HCT116 (cell line): ENCODE results near the gene CGB2. TPM values are rescaled to one million over a fixed set of nuclear protein-coding genes. Genes with fewer than 3 reads are reported as not detected.

Experiments
- ATAC-seq: fragments of 200-7000 bp; cut with Tn5 transposase; 2 replicates; pipeline ENCODE4 v1.9.1; 2020; ENCODE audit warnings: mild to moderate bottlenecking, moderate library complexity
- BruUV-seq: library from RNA; stranded (reverse); fragments of 400-500 nt; replicated peaks from 2 replicates; lab custom pipeline; 2021; lab: Mats Ljungman, UMichigan
- CTCF ChIA-PET: fragments of 300-600 bp; sonication (Branson Sonifier 250); formaldehyde crosslinking; loops from one replicate; lab custom pipeline; 2021; ENCODE audit warnings: antibody characterized with exemption; lab: Charles Lee
- POLR2A ChIA-PET: fragments of 300-600, 350-600 bp; sonication (Branson Sonifier 250); formaldehyde crosslinking; loops from one replicate; lab custom pipeline; 2021; ENCODE audit warnings: antibody characterized with exemption; lab: Charles Lee
- RAD21 ChIA-PET, 2 experiments: fragments of 300-600 bp; sonication (Branson Sonifier 250); formaldehyde crosslinking; loops; one replicate each; lab custom pipeline; 2023; ENCODE audit warnings: low total read pairs in 2 of 2; ENCODE audit not compliant: uncharacterized antibody in 2 of 2, unreplicated experiment in 2 of 2, low non-redundant PET in 1 of 2; lab: Charles Lee
- DNase-seq: peaks from one replicate; pipeline ENCODE4 v3.0.0-alpha.2; 2010; ENCODE audit warnings: low read depth, low spot score
- H2AFZ ChIP-seq: fragments of 200-600 bp; shearing (Covaris generic), sonication (generic); 2 replicates; pipeline ENCODE4 v1.6.1; 2017; ENCODE audit warnings: low read depth, mixed run types, mixed read lengths, antibody characterized with exemption, low read length; ENCODE audit not compliant: poor library complexity, severe bottlenecking
- H3K27ac ChIP-seq: 2 replicates; pipeline ENCODE4 v1.5.1; 2012; ENCODE audit warnings: low read depth, low read length
- H3K27me3 ChIP-seq: fragments of 200-600 bp; sonication (generic); 2 replicates; pipeline ENCODE4 v1.6.1; 2016; ENCODE audit warnings: mixed run types, low read length, mixed read lengths; ENCODE audit not compliant: insufficient read depth
- H3K36me3 ChIP-seq, 2 experiments: fragments of 200-500 bp in 1 of 2; fragments of 200-600 bp in 1 of 2; sonication (Bioruptor generic) in 1 of 2; sonication (generic) in 1 of 2; 2 replicates each; pipeline versions ENCODE4 v1.5.1 to v1.6.1; 2014 to 2016; ENCODE audit warnings: low read length in 2 of 2, inconsistent platforms in 1 of 2, mixed read lengths in 1 of 2, mixed run types in 1 of 2; ENCODE audit not compliant: insufficient read depth in 2 of 2, control insufficient read depth in 1 of 2
- H3K4me1 ChIP-seq, 2 experiments: fragments of 200-600 bp in 1 of 2; sonication (generic) in 1 of 2; 2 replicates each; pipeline versions ENCODE4 v1.5.1 to v1.6.1; 2012 to 2017; ENCODE audit warnings: low read length in 2 of 2, inconsistent platforms in 1 of 2, mild to moderate bottlenecking in 1 of 2, mixed read lengths in 1 of 2, mixed run types in 1 of 2, moderate library complexity in 1 of 2; ENCODE audit not compliant: insufficient read depth in 2 of 2, control insufficient read depth in 1 of 2
- H3K4me2 ChIP-seq: fragments of 200-600 bp; sonication (generic); 2 replicates; pipeline ENCODE4 v1.6.1; 2017; ENCODE audit warnings: mixed run types, low read length, mixed read lengths
- H3K4me3 ChIP-seq, 2 experiments: fragments of 200-600 bp in 1 of 2; sonication (generic) in 1 of 2; replicated peaks in 1 of 2; 2 replicates each; pipeline ENCODE4 v1.5.1; 2011 to 2016; ENCODE audit warnings: low read length in 2 of 2, control low read depth in 1 of 2, low read depth in 1 of 2, mild to moderate bottlenecking in 1 of 2, mixed read lengths in 1 of 2, mixed run types in 1 of 2
- H3K79me2 ChIP-seq: fragments of 200-600 bp; sonication (generic); 2 replicates; pipeline ENCODE4 v1.6.1; 2017; ENCODE audit warnings: mild to moderate bottlenecking, mixed run types, low read length, moderate library complexity, mixed read lengths; ENCODE audit not compliant: insufficient read depth
- H3K9ac ChIP-seq: fragments of 200-600 bp; sonication (generic); 2 replicates; pipeline ENCODE4 v1.6.1; 2016; ENCODE audit warnings: low read length, mixed read lengths
- H3K9me2 ChIP-seq: fragments of 200-600 bp; sonication (generic), shearing (Covaris generic); 2 replicates; pipeline ENCODE4 v1.6.1; 2017; ENCODE audit warnings: mixed run types, mild to moderate bottlenecking, moderate library complexity; ENCODE audit not compliant: insufficient read depth
- H3K9me3 ChIP-seq, 2 experiments: fragments of 200-500 bp in 1 of 2; fragments of 200-600 bp in 1 of 2; sonication (Bioruptor generic) in 1 of 2; sonication (generic) in 1 of 2; 2 replicates each; pipeline ENCODE4 v1.6.1; 2014 to 2017; ENCODE audit warnings: low read length in 2 of 2, mixed read lengths in 2 of 2, inconsistent platforms in 1 of 2, low read depth in 1 of 2, mild to moderate bottlenecking in 1 of 2, mixed run types in 1 of 2, moderate library complexity in 1 of 2; ENCODE audit not compliant: control insufficient read depth in 1 of 2, insufficient read depth in 1 of 2
- H4K20me1 ChIP-seq: fragments of 200-600 bp; sonication (generic), shearing (Covaris generic); 2 replicates; pipeline ENCODE4 v1.6.1; 2017; ENCODE audit warnings: mixed run types, mild to moderate bottlenecking, moderate library complexity; ENCODE audit not compliant: insufficient read depth
- EGR1 ChIP-seq: IDR thresholded peaks from 2 replicates; pipeline ENCODE4 v1.6.1; 2012; ENCODE audit warnings: low read depth
- EZH2phosphoT487 ChIP-seq: fragments of 200-600 bp; IDR thresholded peaks from 2 replicates; pipeline ENCODE4 v1.6.1; 2018; ENCODE audit warnings: antibody characterized with exemption, borderline replicate concordance
- FOSL1 ChIP-seq: IDR thresholded peaks from 2 replicates; pipeline ENCODE4 v1.6.1; 2012; ENCODE audit warnings: low read depth
- JUND ChIP-seq: IDR thresholded peaks from 2 replicates; pipeline ENCODE4 v1.6.1; 2012
- POLR2A ChIP-seq: IDR thresholded peaks from 2 replicates; pipeline ENCODE4 v1.7.0; 2011; ENCODE audit warnings: borderline replicate concordance; ENCODE audit not compliant: insufficient read depth, insufficient read length; ENCODE audit errors: extremely low read depth
- POLR2AphosphoS5 ChIP-seq: IDR thresholded peaks from 2 replicates; pipeline ENCODE4 v1.6.1; 2011; ENCODE audit warnings: mild to moderate bottlenecking, low read depth, low read length, moderate library complexity
- SIN3A ChIP-seq: IDR thresholded peaks from 2 replicates; pipeline ENCODE4 v1.6.1; 2012; ENCODE audit warnings: low read depth
- SRF ChIP-seq: IDR thresholded peaks from 2 replicates; pipeline ENCODE4 v1.6.1; 2012; ENCODE audit warnings: low read depth
- ZNF274 ChIP-seq: fragments of 200-500 bp; sonication (Bioruptor generic); IDR thresholded peaks from 2 replicates; pipeline ENCODE4 v1.6.1; 2014; ENCODE audit warnings: mild to moderate bottlenecking, low read depth, low read length, inconsistent platforms
- intact Hi-C: fragments of 100-400 bp; cut with micrococcal nuclease; formaldehyde crosslinking; loops from 2 replicates; pipeline ENCODE4 v1.10.0; 2022
- total RNA-seq: library from RNA; stranded (reverse); gene quantifications from one replicate; pipeline ENCODE4 v1.2.1, GENCODE V29; 2021; ENCODE audit not compliant: unreplicated experiment
- TF ChIP-seq, protein P1 (sequence below): IDR thresholded peaks from 2 replicates; pipeline ENCODE4 v1.6.1; 2012; ENCODE audit warnings: low read depth
- TF ChIP-seq, protein P2 (sequence below), 3 experiments: fragments of 200-600 bp in 1 of 3; sonication (generic) in 1 of 3; IDR thresholded peaks in 2 of 3; conservative IDR thresholded peaks in 1 of 3; 2 replicates each; pipeline ENCODE4 v1.5.1; 2012 to 2017; ENCODE audit warnings: low read depth in 2 of 3, low read length in 2 of 3, antibody characterized with exemption in 1 of 3, borderline replicate concordance in 1 of 3, control low read depth in 1 of 3, mild to moderate bottlenecking in 1 of 3, mixed read lengths in 1 of 3, mixed run types in 1 of 3, moderate library complexity in 1 of 3; ENCODE audit not compliant: insufficient read depth in 1 of 3
- TF ChIP-seq, protein P3 (sequence below): IDR thresholded peaks from 2 replicates; pipeline ENCODE4 v1.6.1; 2011; ENCODE audit warnings: mild to moderate bottlenecking, low read length, moderate library complexity; ENCODE audit not compliant: insufficient replicate concordance; ENCODE audit errors: extremely low read depth

The CGB2 gene
- total RNA-seq, 1 experiment from 2014 or later, result 5.0 TPM

DNA sequence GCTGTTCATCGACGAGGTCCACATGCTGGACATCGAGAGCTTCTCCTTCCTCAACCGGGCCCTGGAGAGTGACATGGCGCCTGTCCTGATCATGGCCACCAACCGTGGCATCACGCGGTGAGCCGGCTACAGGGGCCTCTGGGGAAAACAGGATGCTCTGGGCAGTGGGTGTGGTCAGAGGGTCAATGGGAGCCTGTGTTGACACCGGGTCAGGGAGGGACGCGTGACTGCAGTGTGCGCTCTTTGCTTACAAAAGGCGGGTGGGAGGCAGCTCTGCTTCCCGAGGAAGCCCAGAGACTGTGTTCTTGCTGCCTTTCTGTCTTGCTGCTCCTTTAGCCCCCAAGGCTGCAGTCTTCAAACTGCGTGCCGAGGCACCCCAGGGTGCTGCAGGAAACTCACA, 20.5 kb upstream of the CGB2 start:
- Histone ChIP-seq H3K9me3 (no peaks in the 10 kb centered on the region), H3K36me3 (peaks cover 49 to 51% of the 10 kb centered on the region in 2 experiments), H3K4me2 (no peak overlapping the region), H3K4me1 (no peaks in the 10 kb centered on the region), H3K9ac (no peak overlapping the region), H3K9me2 (no peaks in the 10 kb centered on the region), H2AFZ (no peak overlapping the region), H3K4me3 (no peak overlapping the region), H3K27me3 (no peaks in the 10 kb centered on the region), H4K20me1 (no peaks in the 10 kb centered on the region), H3K27ac (no peak overlapping the region), H3K79me2 (no peaks in the 10 kb centered on the region)
- intact Hi-C loops, result no loop called here
- no peak for ATAC-seq
- TF ChIP-seq SRF (no peak), POLR2AphosphoS5 (no peak), FOSL1 (no peak), EGR1 (no peak), POLR2A (no peak), ZNF274 (no peak), EZH2phosphoT487 (no peak), SIN3A (no peak), JUND (no peak)
- TF ChIP-seq, protein P1, sequence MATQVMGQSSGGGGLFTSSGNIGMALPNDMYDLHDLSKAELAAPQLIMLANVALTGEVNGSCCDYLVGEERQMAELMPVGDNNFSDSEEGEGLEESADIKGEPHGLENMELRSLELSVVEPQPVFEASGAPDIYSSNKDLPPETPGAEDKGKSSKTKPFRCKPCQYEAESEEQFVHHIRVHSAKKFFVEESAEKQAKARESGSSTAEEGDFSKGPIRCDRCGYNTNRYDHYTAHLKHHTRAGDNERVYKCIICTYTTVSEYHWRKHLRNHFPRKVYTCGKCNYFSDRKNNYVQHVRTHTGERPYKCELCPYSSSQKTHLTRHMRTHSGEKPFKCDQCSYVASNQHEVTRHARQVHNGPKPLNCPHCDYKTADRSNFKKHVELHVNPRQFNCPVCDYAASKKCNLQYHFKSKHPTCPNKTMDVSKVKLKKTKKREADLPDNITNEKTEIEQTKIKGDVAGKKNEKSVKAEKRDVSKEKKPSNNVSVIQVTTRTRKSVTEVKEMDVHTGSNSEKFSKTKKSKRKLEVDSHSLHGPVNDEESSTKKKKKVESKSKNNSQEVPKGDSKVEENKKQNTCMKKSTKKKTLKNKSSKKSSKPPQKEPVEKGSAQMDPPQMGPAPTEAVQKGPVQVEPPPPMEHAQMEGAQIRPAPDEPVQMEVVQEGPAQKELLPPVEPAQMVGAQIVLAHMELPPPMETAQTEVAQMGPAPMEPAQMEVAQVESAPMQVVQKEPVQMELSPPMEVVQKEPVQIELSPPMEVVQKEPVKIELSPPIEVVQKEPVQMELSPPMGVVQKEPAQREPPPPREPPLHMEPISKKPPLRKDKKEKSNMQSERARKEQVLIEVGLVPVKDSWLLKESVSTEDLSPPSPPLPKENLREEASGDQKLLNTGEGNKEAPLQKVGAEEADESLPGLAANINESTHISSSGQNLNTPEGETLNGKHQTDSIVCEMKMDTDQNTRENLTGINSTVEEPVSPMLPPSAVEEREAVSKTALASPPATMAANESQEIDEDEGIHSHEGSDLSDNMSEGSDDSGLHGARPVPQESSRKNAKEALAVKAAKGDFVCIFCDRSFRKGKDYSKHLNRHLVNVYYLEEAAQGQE, result no peak
- TF ChIP-seq, protein P2, sequence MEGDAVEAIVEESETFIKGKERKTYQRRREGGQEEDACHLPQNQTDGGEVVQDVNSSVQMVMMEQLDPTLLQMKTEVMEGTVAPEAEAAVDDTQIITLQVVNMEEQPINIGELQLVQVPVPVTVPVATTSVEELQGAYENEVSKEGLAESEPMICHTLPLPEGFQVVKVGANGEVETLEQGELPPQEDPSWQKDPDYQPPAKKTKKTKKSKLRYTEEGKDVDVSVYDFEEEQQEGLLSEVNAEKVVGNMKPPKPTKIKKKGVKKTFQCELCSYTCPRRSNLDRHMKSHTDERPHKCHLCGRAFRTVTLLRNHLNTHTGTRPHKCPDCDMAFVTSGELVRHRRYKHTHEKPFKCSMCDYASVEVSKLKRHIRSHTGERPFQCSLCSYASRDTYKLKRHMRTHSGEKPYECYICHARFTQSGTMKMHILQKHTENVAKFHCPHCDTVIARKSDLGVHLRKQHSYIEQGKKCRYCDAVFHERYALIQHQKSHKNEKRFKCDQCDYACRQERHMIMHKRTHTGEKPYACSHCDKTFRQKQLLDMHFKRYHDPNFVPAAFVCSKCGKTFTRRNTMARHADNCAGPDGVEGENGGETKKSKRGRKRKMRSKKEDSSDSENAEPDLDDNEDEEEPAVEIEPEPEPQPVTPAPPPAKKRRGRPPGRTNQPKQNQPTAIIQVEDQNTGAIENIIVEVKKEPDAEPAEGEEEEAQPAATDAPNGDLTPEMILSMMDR (IDR thresholded peaks at IDR 0.05 in 2 of 3, conservative IDR thresholded peaks at IDR 0.05 in 1 of 3; ENCODE audit: borderline replicate concordance in 1 of 3, insufficient read depth in 1 of 3, low read depth in 2 of 3, low read length in 2 of 3), result no peak
- TF ChIP-seq, protein P3, sequence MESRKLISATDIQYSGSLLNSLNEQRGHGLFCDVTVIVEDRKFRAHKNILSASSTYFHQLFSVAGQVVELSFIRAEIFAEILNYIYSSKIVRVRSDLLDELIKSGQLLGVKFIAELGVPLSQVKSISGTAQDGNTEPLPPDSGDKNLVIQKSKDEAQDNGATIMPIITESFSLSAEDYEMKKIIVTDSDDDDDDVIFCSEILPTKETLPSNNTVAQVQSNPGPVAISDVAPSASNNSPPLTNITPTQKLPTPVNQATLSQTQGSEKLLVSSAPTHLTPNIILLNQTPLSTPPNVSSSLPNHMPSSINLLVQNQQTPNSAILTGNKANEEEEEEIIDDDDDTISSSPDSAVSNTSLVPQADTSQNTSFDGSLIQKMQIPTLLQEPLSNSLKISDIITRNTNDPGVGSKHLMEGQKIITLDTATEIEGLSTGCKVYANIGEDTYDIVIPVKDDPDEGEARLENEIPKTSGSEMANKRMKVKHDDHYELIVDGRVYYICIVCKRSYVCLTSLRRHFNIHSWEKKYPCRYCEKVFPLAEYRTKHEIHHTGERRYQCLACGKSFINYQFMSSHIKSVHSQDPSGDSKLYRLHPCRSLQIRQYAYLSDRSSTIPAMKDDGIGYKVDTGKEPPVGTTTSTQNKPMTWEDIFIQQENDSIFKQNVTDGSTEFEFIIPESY, result no peak
- no TSS peak for BruUV-seq
- DNase-seq, result no peak
- ChIA-PET CTCF (interaction anchor here (3.3 kb wide), 1 partner anchor 11 kb away, joined by 19 read pairs; no protein-coding TSS in a partner anchor), POLR2A (no interaction called here), RAD21 (no interaction called here)
